ENCODE results near the gene ATP5MK.

The ATP5MK gene

DNA sequence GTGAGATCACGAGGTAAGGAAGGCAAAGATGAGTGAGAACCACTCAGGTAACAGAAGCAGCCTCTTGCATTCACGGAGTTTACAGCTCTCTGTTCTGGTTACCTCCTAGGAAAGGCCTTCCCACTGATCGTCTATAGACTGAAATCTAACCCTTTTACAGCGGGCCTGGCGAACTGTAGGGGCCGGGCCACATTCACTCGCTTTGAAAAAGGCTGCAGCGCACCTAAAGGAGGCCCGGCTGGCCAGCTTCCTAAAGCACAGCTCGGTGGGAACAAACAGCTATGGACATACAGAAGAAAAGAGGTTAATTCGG, 565 bp downstream of the ATP5MK start:
- H3K4me2 ChIP-seq (ENCODE audit: low read length): peak overlapping the region; percentile 94
- peak overlapping the region; percentile 64 for H3K4ac ChIP-seq (ENCODE audit: low read depth, low read length)
- no peaks in the 10 kb centered on the region for H3K4me1 ChIP-seq (ENCODE audit: control insufficient read depth, low read depth, low read length)
- H4K5ac ChIP-seq (ENCODE audit: low read length): no peak overlapping the region
- H3K56ac ChIP-seq (ENCODE audit: low read length): peak overlapping the region; percentile 91
- H2BK120ac ChIP-seq (ENCODE audit: low read depth, low read length): no peak overlapping the region
- H3K27me3 ChIP-seq (ENCODE audit: insufficient read depth, low read length, poor library complexity): no peaks in the 10 kb centered on the region
- peak overlapping the region; percentile 97 for H3K4me3 ChIP-seq (ENCODE audit: low read length)
- peaks cover 39% of the 10 kb centered on the region for H3K79me2 ChIP-seq (ENCODE audit: control insufficient read depth, insufficient read depth, low read length)
- H4K8ac ChIP-seq (ENCODE audit: low read depth, low read length): no peak overlapping the region
- H3K23ac ChIP-seq (ENCODE audit: low read length): no peak overlapping the region
- H3K36me3 ChIP-seq (ENCODE audit: control insufficient read depth, insufficient read depth, low read length): peaks cover 5% of the 10 kb centered on the region
- no peak overlapping the region for H3K27ac ChIP-seq (ENCODE audit: low read depth, low read length)
- peak overlapping the region; percentile 23 for H3K18ac ChIP-seq (ENCODE audit: low read length)
- no peak overlapping the region for H2AK5ac ChIP-seq (ENCODE audit: low read length)
- peaks cover 10% of the 10 kb centered on the region for H3K79me1 ChIP-seq (ENCODE audit: low read length)
- WGBS (ENCODE audit: extremely low coverage, insufficient coverage, low lambda C conversion rate): no CpG with 5 or more reads among the region's 11 CpGs
- H2BK5ac ChIP-seq (ENCODE audit: low read length): no peak overlapping the region
- H3K9ac ChIP-seq (ENCODE audit: low read length): peak overlapping the region; percentile 90
- peak; percentile 30 for DNase-seq
- no peak overlapping the region for H2BK15ac ChIP-seq (replicated peaks; ENCODE audit: low read depth)

DNA sequence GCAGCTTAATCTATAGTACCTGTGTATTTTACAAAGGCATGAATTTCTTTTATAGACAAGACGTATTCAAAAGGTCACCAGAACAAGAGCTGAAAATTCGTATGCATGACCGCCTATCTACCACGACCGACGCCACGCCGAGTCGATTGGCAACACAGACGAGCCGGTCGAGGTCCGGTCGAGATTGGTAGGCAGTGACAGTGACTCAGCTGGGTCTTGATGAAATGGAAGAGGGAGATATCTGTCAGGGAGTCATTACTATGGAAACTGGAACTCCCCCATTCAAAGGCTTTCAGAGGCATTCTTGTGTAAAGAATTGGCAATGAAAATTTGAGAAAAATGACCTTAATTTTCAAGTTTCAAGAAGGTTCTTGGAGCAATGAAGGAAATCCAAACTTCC, 2.1 kb downstream of the ATP5MK start:
- Histone ChIP-seq H4K8ac (ENCODE audit: low read depth, low read length) (no peak overlapping the region), H2BK15ac (replicated peaks; ENCODE audit: low read depth) (no peak overlapping the region), H3K18ac (ENCODE audit: low read length) (no peak overlapping the region), H3K23ac (ENCODE audit: low read length) (no peak overlapping the region), H2BK120ac (ENCODE audit: low read depth, low read length) (no peak overlapping the region), H3K56ac (ENCODE audit: low read length) (no peak overlapping the region), H3K79me1 (ENCODE audit: low read length) (peaks cover 10% of the 10 kb centered on the region), H3K27me3 (ENCODE audit: insufficient read depth, low read length, poor library complexity) (no peaks in the 10 kb centered on the region), H3K4me1 (ENCODE audit: control insufficient read depth, low read depth, low read length) (no peaks in the 10 kb centered on the region), H3K4me2 (ENCODE audit: low read length) (no peak overlapping the region), H3K4ac (ENCODE audit: low read depth, low read length) (no peak overlapping the region), H4K5ac (ENCODE audit: low read length) (no peak overlapping the region), H3K4me3 (ENCODE audit: low read length) (no peak overlapping the region), H3K36me3 (ENCODE audit: control insufficient read depth, insufficient read depth, low read length) (peaks cover 4% of the 10 kb centered on the region), H3K79me2 (ENCODE audit: control insufficient read depth, insufficient read depth, low read length) (peaks cover 39% of the 10 kb centered on the region), H2BK5ac (ENCODE audit: low read length) (no peak overlapping the region), H3K27ac (ENCODE audit: low read depth, low read length) (no peak overlapping the region), H2AK5ac (ENCODE audit: low read length) (no peak overlapping the region), H3K9ac (ENCODE audit: low read length) (no peak overlapping the region)
- peak; percentile 8 for DNase-seq
- WGBS (ENCODE audit: extremely low coverage, insufficient coverage, low lambda C conversion rate): no CpG with 5 or more reads among the region's 14 CpGs

- Histone ChIP-seq H3K36me3 (ENCODE audit: control insufficient read depth, insufficient read depth, low read length) (peaks cover 1% of the 10 kb centered on the region), H3K4me1 (ENCODE audit: control insufficient read depth, low read depth, low read length) (no peaks in the 10 kb centered on the region), H3K4ac (ENCODE audit: low read depth, low read length) (no peak overlapping the region), H3K27ac (ENCODE audit: low read depth, low read length) (no peak overlapping the region), H3K4me2 (ENCODE audit: low read length) (no peak overlapping the region), H3K4me3 (ENCODE audit: low read length) (no peak overlapping the region), H2AK5ac (ENCODE audit: low read length) (no peak overlapping the region), H2BK5ac (ENCODE audit: low read length) (no peak overlapping the region), H3K9ac (ENCODE audit: low read length) (no peak overlapping the region), H3K79me1 (ENCODE audit: low read length) (no peaks in the 10 kb centered on the region), H4K8ac (ENCODE audit: low read depth, low read length) (no peak overlapping the region), H3K79me2 (ENCODE audit: control insufficient read depth, insufficient read depth, low read length) (no peaks in the 10 kb centered on the region), H3K18ac (ENCODE audit: low read length) (no peak overlapping the region), H4K5ac (ENCODE audit: low read length) (no peak overlapping the region), H3K27me3 (ENCODE audit: insufficient read depth, low read length, poor library complexity) (no peaks in the 10 kb centered on the region), H2BK15ac (replicated peaks; ENCODE audit: low read depth) (no peak overlapping the region), H2BK120ac (ENCODE audit: low read depth, low read length) (no peak overlapping the region), H3K56ac (ENCODE audit: low read length) (no peak overlapping the region), H3K23ac (ENCODE audit: low read length) (no peak overlapping the region)
- DNase-seq: no peak
- WGBS (ENCODE audit: extremely low coverage, insufficient coverage, low lambda C conversion rate): no CpG with 5 or more reads among the region's 5 CpGs
Measured at GRCh38 chr10:103382769-103383168, 13.5 kb downstream of the ATP5MK start.

DNA sequence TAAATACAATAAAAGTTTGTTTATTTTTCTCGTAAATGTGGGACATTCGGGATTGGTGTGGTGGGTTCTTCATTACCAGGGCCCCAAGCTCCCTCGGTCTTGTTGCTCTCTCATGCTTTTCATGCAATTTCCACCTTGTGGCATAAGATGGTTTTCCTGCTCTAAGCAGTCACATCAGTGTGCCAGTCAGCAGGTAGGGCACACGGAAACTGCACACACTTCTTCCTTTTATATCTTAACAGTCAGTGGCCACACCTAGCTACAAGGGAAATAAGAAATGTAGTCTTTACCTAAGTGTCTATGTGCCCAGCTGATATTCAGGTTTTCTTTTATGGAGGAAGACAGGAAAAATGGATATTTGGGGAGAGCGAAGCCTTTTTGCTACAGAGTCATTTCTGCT, 22.0 kb downstream of the ATP5MK start:
- no peaks in the 10 kb centered on the region for H3K27me3 ChIP-seq (ENCODE audit: insufficient read depth, low read length, poor library complexity)

GRCh38 chr10:103373544-103373943, 22.7 kb downstream of the ATP5MK start:
- Histone ChIP-seq H3K4me3 (ENCODE audit: low read length) (no peak overlapping the region), H3K79me2 (ENCODE audit: control insufficient read depth, insufficient read depth, low read length) (no peaks in the 10 kb centered on the region), H3K18ac (ENCODE audit: low read length) (no peak overlapping the region), H3K56ac (ENCODE audit: low read length) (no peak overlapping the region), H3K4me1 (ENCODE audit: control insufficient read depth, low read depth, low read length) (no peaks in the 10 kb centered on the region), H2BK120ac (ENCODE audit: low read depth, low read length) (no peak overlapping the region), H4K5ac (ENCODE audit: low read length) (no peak overlapping the region), H2BK15ac (replicated peaks; ENCODE audit: low read depth) (no peak overlapping the region), H2AK5ac (ENCODE audit: low read length) (no peak overlapping the region), H2BK5ac (ENCODE audit: low read length) (no peak overlapping the region), H4K8ac (ENCODE audit: low read depth, low read length) (no peak overlapping the region), H3K23ac (ENCODE audit: low read length) (no peak overlapping the region), H3K79me1 (ENCODE audit: low read length) (no peaks in the 10 kb centered on the region), H3K4me2 (ENCODE audit: low read length) (no peak overlapping the region), H3K9ac (ENCODE audit: low read length) (no peak overlapping the region), H3K27ac (ENCODE audit: low read depth, low read length) (no peak overlapping the region), H3K27me3 (ENCODE audit: insufficient read depth, low read length, poor library complexity) (no peaks in the 10 kb centered on the region), H3K4ac (ENCODE audit: low read depth, low read length) (no peak overlapping the region), H3K36me3 (ENCODE audit: control insufficient read depth, insufficient read depth, low read length) (peaks cover 2% of the 10 kb centered on the region)
- no CpG with 5 or more reads among the region's 3 CpGs for WGBS (ENCODE audit: extremely low coverage, insufficient coverage, low lambda C conversion rate)
- DNase-seq: no peak

More for the DNA sequence above, 22.0 kb downstream of the ATP5MK start:
- no peak overlapping the region for H3K27ac ChIP-seq (ENCODE audit: low read depth, low read length)
- no peaks in the 10 kb centered on the region for H3K4me1 ChIP-seq (ENCODE audit: control insufficient read depth, low read depth, low read length)
- H3K4me3 ChIP-seq (ENCODE audit: low read length): no peak overlapping the region
- no peak overlapping the region for H3K4me2 ChIP-seq (ENCODE audit: low read length)
- no peak overlapping the region for H2BK120ac ChIP-seq (ENCODE audit: low read depth, low read length)
- H2AK5ac ChIP-seq (ENCODE audit: low read length): no peak overlapping the region
- no peak overlapping the region for H3K56ac ChIP-seq (ENCODE audit: low read length)
- no peak overlapping the region for H3K9ac ChIP-seq (ENCODE audit: low read length)
- WGBS (ENCODE audit: extremely low coverage, insufficient coverage, low lambda C conversion rate): no CpG with 5 or more reads among the region's 5 CpGs
- H4K5ac ChIP-seq (ENCODE audit: low read length): no peak overlapping the region
- no peaks in the 10 kb centered on the region for H3K79me2 ChIP-seq (ENCODE audit: control insufficient read depth, insufficient read depth, low read length)
- no peak overlapping the region for H2BK5ac ChIP-seq (ENCODE audit: low read length)
- no peaks in the 10 kb centered on the region for H3K79me1 ChIP-seq (ENCODE audit: low read length)
- H3K18ac ChIP-seq (ENCODE audit: low read length): no peak overlapping the region
- no peak overlapping the region for H4K8ac ChIP-seq (ENCODE audit: low read depth, low read length)
- H3K4ac ChIP-seq (ENCODE audit: low read depth, low read length): no peak overlapping the region
- H3K23ac ChIP-seq (ENCODE audit: low read length): no peak overlapping the region
- H3K36me3 ChIP-seq (ENCODE audit: control insufficient read depth, insufficient read depth, low read length): peaks cover 2% of the 10 kb centered on the region
- no peak overlapping the region for H2BK15ac ChIP-seq (replicated peaks; ENCODE audit: low read depth)
- DNase-seq: no peak

- Histone ChIP-seq H4K5ac (ENCODE audit: low read length) (no peak within 1 kb of the TSS), H4K8ac (ENCODE audit: low read depth, low read length) (peak within 1 kb of the TSS; percentile 16), H3K4me1 (ENCODE audit: control insufficient read depth, low read depth, low read length) (no peaks in the 10 kb centered on the region), H3K27ac (ENCODE audit: low read depth, low read length) (peak within 1 kb of the TSS; percentile 41), H3K9ac (ENCODE audit: low read length) (peak within 1 kb of the TSS; percentile 93), H3K79me1 (ENCODE audit: low read length) (no peaks in the 10 kb centered on the region), H3K23ac (ENCODE audit: low read length) (peak within 1 kb of the TSS; percentile 66), H3K79me2 (ENCODE audit: control insufficient read depth, insufficient read depth, low read length) (no peaks in the 10 kb centered on the region), H2BK15ac (replicated peaks; ENCODE audit: low read depth) (no peak within 1 kb of the TSS), H2AK5ac (ENCODE audit: low read length) (no peak within 1 kb of the TSS), H3K4ac (ENCODE audit: low read depth, low read length) (no peak within 1 kb of the TSS), H3K18ac (ENCODE audit: low read length) (no peak within 1 kb of the TSS), H3K4me3 (ENCODE audit: low read length) (peak within 1 kb of the TSS; percentile 91), H3K36me3 (ENCODE audit: control insufficient read depth, insufficient read depth, low read length) (no peaks in the 10 kb centered on the region), H3K56ac (ENCODE audit: low read length) (peak within 1 kb of the TSS; percentile 98), H2BK5ac (ENCODE audit: low read length) (no peak within 1 kb of the TSS), H3K27me3 (ENCODE audit: insufficient read depth, low read length, poor library complexity) (no peaks in the 10 kb centered on the region), H2BK120ac (ENCODE audit: low read depth, low read length) (no peak within 1 kb of the TSS), H3K4me2 (ENCODE audit: low read length) (peak within 1 kb of the TSS; percentile 61)
- no CpG with 5 or more reads among the region's 81 CpGs for WGBS (ENCODE audit: extremely low coverage, insufficient coverage, low lambda C conversion rate)
- peak; percentile 98 for DNase-seq
Measured at GRCh38 chr10:103367782-103368518, 28.3 kb downstream of the ATP5MK start, which contains the start of gene TAF5. TAF5 (plus strand) TSS chr10:103367976; CDS start chr10:103367990, 14 bp downstream.

Measured in mesendoderm (in vitro differentiated cells).